A549 (cell line): ENCODE data around the gene MGMT. TPM values are rescaled to one million over a fixed set of nuclear protein-coding genes. Genes with fewer than 3 reads are reported as not detected.

Source experiments
- ATAC-seq, 2 experiments: fragments of 200-7000 bp in 1 of 2; fragments of >200 bp in 1 of 2; cut with Nextera tagmentation in 1 of 2; cut with Tn5 transposase in 1 of 2; 3 replicates each; pipeline versions ENCODE4 v1.8.0 to v1.9.1; 2018 to 2020; ENCODE audit warnings: mild to moderate bottlenecking in 1 of 2, moderate library complexity in 1 of 2
- CTCF ChIA-PET: fragments of 300-600 bp; sonication (Branson Sonifier 250); formaldehyde crosslinking; extraction: SDS; loops from one replicate; lab custom pipeline; 2021; ENCODE audit warnings: antibody characterized with exemption, inconsistent platforms; lab: Yijun Ruan, JAX
- POLR2A ChIA-PET: fragments of 350-600 bp; formaldehyde crosslinking; extraction: SDS; loops from one replicate; lab custom pipeline; 2021; ENCODE audit warnings: antibody characterized with exemption, inconsistent platforms; lab: Yijun Ruan, JAX
- DNase-seq, 2 experiments: peaks; one replicate each; pipeline versions ENCODE4 v3.0.0 to v3.0.0-alpha.2; 2011 to 2016; ENCODE audit warnings: low read depth in 1 of 2, low spot score in 1 of 2
- FAIRE-seq: peaks from 2 replicates; lab custom pipeline; 2011; peaks lifted over from hg19 to GRCh38; lab: Jason Lieb, UNC
- H3K27ac ChIP-seq, 2 experiments: fragments of >200 bp; sonication (Bioruptor Twin); formaldehyde crosslinking; 3 replicates each; pipeline ENCODE4 v1.5.1; 2016 to 2017
- H3K4me1 ChIP-seq: fragments of >200 bp; sonication (Bioruptor Twin); formaldehyde crosslinking; 3 replicates; pipeline ENCODE4 v1.6.1; 2016
- H3K4me2 ChIP-seq: fragments of >200 bp; sonication (Bioruptor Twin); formaldehyde crosslinking; 3 replicates; pipeline ENCODE4 v1.6.1; 2016
- H3K4me3 ChIP-seq: fragments of >200 bp; sonication (Bioruptor Twin); formaldehyde crosslinking; 3 replicates; pipeline ENCODE4 v1.5.1; 2016
- H3K9me3 ChIP-seq: fragments of >200 bp; sonication (Bioruptor Twin); formaldehyde crosslinking; 3 replicates; pipeline ENCODE4 v1.6.1; 2016
- CBX2 ChIP-seq: fragments of 200-600 bp; sonication (generic); IDR thresholded peaks from 2 replicates; pipeline ENCODE4 v1.6.1; 2016; ENCODE audit warnings: low read depth, mild to moderate bottlenecking, borderline replicate concordance
- CHD2 ChIP-seq: fragments of 150-350 bp; IDR thresholded peaks from 2 replicates; pipeline ENCODE4 v1.6.1; 2014; ENCODE audit warnings: low read length; ENCODE audit not compliant: partially characterized antibody
- EHMT2 ChIP-seq: fragments of 200-600 bp; sonication (generic); IDR thresholded peaks from 2 replicates; pipeline ENCODE4 v1.6.1; 2016; ENCODE audit warnings: antibody characterized with exemption, low read depth, mild to moderate bottlenecking, moderate library complexity
- ESRRA ChIP-seq: fragments of 150-350 bp; IDR thresholded peaks from 2 replicates; pipeline ENCODE4 v1.6.1; 2014; ENCODE audit warnings: mild to moderate bottlenecking, low read length, borderline replicate concordance
- FOXS1 ChIP-seq: fragments of 250-450 bp; sonication (Bioruptor Pico); IDR thresholded peaks from 2 replicates; pipeline ENCODE4 v1.5.0; 2020; ENCODE audit warnings: mild to moderate bottlenecking, moderate library complexity
- GATA3 ChIP-seq: IDR thresholded peaks from 2 replicates; pipeline ENCODE4 v1.6.1; 2012; ENCODE audit warnings: borderline replicate concordance
- HDAC2 ChIP-seq: fragments of 200-600 bp; sonication (generic); IDR thresholded peaks from 2 replicates; pipeline ENCODE4 v1.6.1; 2016
- HEYL ChIP-seq: fragments of 250-450 bp; sonication (Bioruptor Pico); IDR thresholded peaks from 2 replicates; pipeline ENCODE4 v1.8.0; 2021; ENCODE audit warnings: mild to moderate bottlenecking, moderate library complexity
- HOXB13 ChIP-seq: fragments of 250-450 bp; sonication (Bioruptor Pico); IDR thresholded peaks from 2 replicates; pipeline ENCODE4 v1.5.0; 2020; ENCODE audit warnings: low read depth, mild to moderate bottlenecking, moderate library complexity
- JUN ChIP-seq, 2 experiments: fragments of >200 bp; sonication (Bioruptor Twin); formaldehyde crosslinking; IDR thresholded peaks; 2 replicates in 1 of 2; 3 replicates in 1 of 2; pipeline ENCODE4 v1.6.1; 2016 to 2017
- KDM5A ChIP-seq: fragments of 200-600 bp; sonication (generic); IDR thresholded peaks from 2 replicates; pipeline ENCODE4 v1.6.1; 2016; ENCODE audit warnings: antibody characterized with exemption, mild to moderate bottlenecking
- MAZ ChIP-seq: fragments of 150-350 bp; IDR thresholded peaks from 2 replicates; pipeline ENCODE4 v1.6.1; 2014; ENCODE audit warnings: antibody characterized with exemption, low read depth, low read length, borderline replicate concordance
- NPAS2 ChIP-seq: fragments of 250-450 bp; sonication (Bioruptor Pico); IDR thresholded peaks from 2 replicates; pipeline ENCODE4 v1.8.0; 2022; ENCODE audit warnings: mild to moderate bottlenecking, moderate library complexity, borderline replicate concordance
- NR3C1 ChIP-seq: fragments of >200 bp; sonication (Bioruptor Twin); formaldehyde crosslinking; IDR thresholded peaks from 3 replicates; pipeline ENCODE4 v1.6.1; 2017
- PHF8 ChIP-seq: fragments of 200-600 bp; sonication (generic); IDR thresholded peaks from 2 replicates; pipeline ENCODE4 v1.6.1; 2016; ENCODE audit warnings: low read depth, mild to moderate bottlenecking, antibody characterized with exemption, moderate library complexity, borderline replicate concordance
- POLR2A ChIP-seq: IDR thresholded peaks from 2 replicates; pipeline ENCODE4 v1.6.1; 2012; ENCODE audit warnings: mild to moderate bottlenecking, low read length
- RARB ChIP-seq: fragments of 250-450 bp; sonication (Bioruptor Pico); IDR thresholded peaks from 2 replicates; pipeline ENCODE4 v1.8.0; 2021; ENCODE audit warnings: mild to moderate bottlenecking, moderate library complexity
- RCOR1 ChIP-seq: fragments of 150-350 bp; IDR thresholded peaks from 2 replicates; pipeline ENCODE4 v1.6.1; 2014; ENCODE audit warnings: antibody characterized with exemption, low read length, low read depth
- RFX5 ChIP-seq: fragments of 450-650 bp; IDR thresholded peaks from 2 replicates; pipeline ENCODE4 v1.7.1; 2014; ENCODE audit warnings: antibody characterized with exemption, mild to moderate bottlenecking, moderate library complexity
- RNF2 ChIP-seq: fragments of 200-600 bp; sonication (generic); IDR thresholded peaks from 2 replicates; pipeline ENCODE4 v1.6.1; 2016; ENCODE audit warnings: low read depth, mild to moderate bottlenecking, antibody characterized with exemption, moderate library complexity, borderline replicate concordance
- SMC3 ChIP-seq: fragments of >200 bp; sonication (Bioruptor Twin); formaldehyde crosslinking; IDR thresholded peaks from 3 replicates; pipeline ENCODE4 v1.6.1; 2018; ENCODE audit warnings: inconsistent platforms
- TP53 ChIP-seq: fragments of 250-450 bp; sonication (Bioruptor Pico); IDR thresholded peaks from 2 replicates; pipeline ENCODE4 v1.5.0; 2021; ENCODE audit warnings: mild to moderate bottlenecking, moderate library complexity
- ZNF302 ChIP-seq: fragments of 250-450 bp; sonication (Bioruptor Pico); IDR thresholded peaks from 2 replicates; pipeline ENCODE4 v1.9.0; 2021; ENCODE audit warnings: inconsistent platforms, mild to moderate bottlenecking, moderate library complexity
- WGBS: methylation state at CpG from one replicate; pipeline ENCODE4 v1.1.6; 2017; ENCODE audit errors: missing lambda C conversion rate; 5-methylcytosine and 5-hydroxymethylcytosine counted together
- polyA plus RNA-seq, 4 experiments: library from polyadenylated mRNA; depleted of rRNA in 3 of 4; stranded (reverse); fragments of >200 nt; fragmentation: RNase III in 1 of 4; extraction: RNeasy Plus Mini Kit Qiagen cat#74134 plus additional on column Dnase treatment in 1 of 4; gene quantifications; 2 replicates in 3 of 4; 3 replicates in 1 of 4; pipeline ENCODE4 v1.2.3, GENCODE V29; 2011 to 2017
- TF ChIP-seq, protein P1 (sequence below): fragments of 150-350 bp; IDR thresholded peaks from 2 replicates; pipeline ENCODE4 v1.6.1; 2014; ENCODE audit warnings: low read depth, mild to moderate bottlenecking, low read length
- TF ChIP-seq, protein P2 (sequence below): fragments of 450-650 bp; IDR thresholded peaks from 2 replicates; pipeline ENCODE4 v1.6.1; 2014; ENCODE audit warnings: antibody characterized with exemption
- TF ChIP-seq, protein P3 (sequence below): fragments of 250-450 bp; sonication (Bioruptor Pico); IDR thresholded peaks from 2 replicates; pipeline ENCODE4 v1.5.0; 2021; ENCODE audit warnings: mild to moderate bottlenecking, moderate library complexity, borderline replicate concordance
- TF ChIP-seq, protein P4 (sequence below): IDR thresholded peaks from 2 replicates; pipeline ENCODE4 v1.6.1; 2012
- TF ChIP-seq, protein P5 (sequence below): fragments of 250-450 bp; sonication (Bioruptor Pico); IDR thresholded peaks from 2 replicates; pipeline ENCODE4 v1.5.0; 2020; ENCODE audit warnings: low read depth, mild to moderate bottlenecking, moderate library complexity
- TF ChIP-seq, protein P6 (sequence below): IDR thresholded peaks from 2 replicates; pipeline ENCODE4 v1.6.1; 2012

The MGMT gene
- polyA plus RNA-seq, 2 of the 4 experiments (the other 2 are of a cell fraction) = 4.9 to 5.2 TPM

DNA sequence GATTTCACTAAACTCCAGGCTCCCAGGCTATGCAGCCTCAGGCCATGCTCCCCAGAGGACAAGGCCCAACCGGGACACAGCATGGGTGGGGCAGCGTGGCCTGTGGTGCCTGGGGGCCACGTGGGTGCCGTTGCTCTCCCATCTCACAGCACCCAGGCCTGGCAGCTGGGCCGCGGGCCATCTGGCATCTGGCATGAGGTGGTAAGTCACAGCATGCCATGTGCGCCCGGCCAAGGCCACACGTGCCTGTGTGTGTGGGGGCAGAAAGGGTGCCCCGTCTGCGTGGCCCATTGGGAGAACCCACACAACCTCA lies 292.9 kb downstream of the MGMT start:
- FAIRE-seq = no peak
- CTCF ChIA-PET = no interaction called here
- POLR2A ChIA-PET = no interaction called here

DNA sequence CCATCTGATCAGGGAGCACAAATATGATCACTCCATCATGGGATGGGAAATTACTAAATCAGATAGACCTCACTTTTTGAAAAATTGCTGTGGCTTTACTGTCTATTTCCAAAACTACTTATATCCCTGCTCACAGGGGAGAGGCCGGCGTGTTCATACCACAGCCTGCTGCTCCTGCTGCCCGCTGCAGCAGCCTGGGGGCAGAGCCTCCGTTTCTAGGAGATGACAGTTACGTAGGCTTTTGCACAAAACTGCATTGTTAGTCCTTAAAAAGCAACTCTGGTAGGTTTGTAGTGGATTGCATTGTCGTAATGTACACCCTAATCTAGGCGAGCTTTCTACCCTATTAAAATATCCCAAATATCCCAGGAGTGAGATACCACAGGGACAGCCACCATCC lies 293.4 kb downstream of the MGMT start:
- Histone ChIP-seq H3K4me3 (no peak overlapping the region), H3K4me1 (no peaks in the 10 kb centered on the region), H3K4me2 (no peak overlapping the region), H3K27ac (no peak overlapping the region), H3K9me3 (no peaks in the 10 kb centered on the region)
- FAIRE-seq (no peak), ATAC-seq (no peak), DNase-seq (no peak)
- no peak for TF ChIP-seq CBX2
- no peak for TF ChIP-seq HEYL (CRISPR knock-in tag)
- no peak for TF ChIP-seq FOXS1
- no peak for TF ChIP-seq KDM5A
- TF ChIP-seq, protein P1, sequence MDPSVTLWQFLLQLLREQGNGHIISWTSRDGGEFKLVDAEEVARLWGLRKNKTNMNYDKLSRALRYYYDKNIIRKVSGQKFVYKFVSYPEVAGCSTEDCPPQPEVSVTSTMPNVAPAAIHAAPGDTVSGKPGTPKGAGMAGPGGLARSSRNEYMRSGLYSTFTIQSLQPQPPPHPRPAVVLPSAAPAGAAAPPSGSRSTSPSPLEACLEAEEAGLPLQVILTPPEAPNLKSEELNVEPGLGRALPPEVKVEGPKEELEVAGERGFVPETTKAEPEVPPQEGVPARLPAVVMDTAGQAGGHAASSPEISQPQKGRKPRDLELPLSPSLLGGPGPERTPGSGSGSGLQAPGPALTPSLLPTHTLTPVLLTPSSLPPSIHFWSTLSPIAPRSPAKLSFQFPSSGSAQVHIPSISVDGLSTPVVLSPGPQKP = no peak
- no peak for TF ChIP-seq SMC3
- TF ChIP-seq, protein P2, sequence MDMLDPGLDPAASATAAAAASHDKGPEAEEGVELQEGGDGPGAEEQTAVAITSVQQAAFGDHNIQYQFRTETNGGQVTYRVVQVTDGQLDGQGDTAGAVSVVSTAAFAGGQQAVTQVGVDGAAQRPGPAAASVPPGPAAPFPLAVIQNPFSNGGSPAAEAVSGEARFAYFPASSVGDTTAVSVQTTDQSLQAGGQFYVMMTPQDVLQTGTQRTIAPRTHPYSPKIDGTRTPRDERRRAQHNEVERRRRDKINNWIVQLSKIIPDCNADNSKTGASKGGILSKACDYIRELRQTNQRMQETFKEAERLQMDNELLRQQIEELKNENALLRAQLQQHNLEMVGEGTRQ = no peak
- TF ChIP-seq GATA3 = no peak
- TF ChIP-seq ZNF302 (CRISPR knock-in tag) = no peak
- no peak for TF ChIP-seq RARB
- no peak for TF ChIP-seq HOXB13
- TF ChIP-seq MAZ = no peak
- no peak for TF ChIP-seq JUN (IDR thresholded peaks at IDR 0.05)
- no peak for TF ChIP-seq RCOR1
- 23% methylated on average over 7 of the region's 7 CpGs for WGBS
- POLR2A ChIA-PET = no interaction called here
- CTCF ChIA-PET = no interaction called here

More for the DNA sequence above, 292.9 kb downstream of the MGMT start:
- Histone ChIP-seq H3K4me3 (no peak overlapping the region), H3K27ac (no peak overlapping the region), H3K4me1 (no peaks in the 10 kb centered on the region), H3K4me2 (no peak overlapping the region), H3K9me3 (no peaks in the 10 kb centered on the region)
- no peak for DNase-seq
- TF ChIP-seq, protein P3, sequence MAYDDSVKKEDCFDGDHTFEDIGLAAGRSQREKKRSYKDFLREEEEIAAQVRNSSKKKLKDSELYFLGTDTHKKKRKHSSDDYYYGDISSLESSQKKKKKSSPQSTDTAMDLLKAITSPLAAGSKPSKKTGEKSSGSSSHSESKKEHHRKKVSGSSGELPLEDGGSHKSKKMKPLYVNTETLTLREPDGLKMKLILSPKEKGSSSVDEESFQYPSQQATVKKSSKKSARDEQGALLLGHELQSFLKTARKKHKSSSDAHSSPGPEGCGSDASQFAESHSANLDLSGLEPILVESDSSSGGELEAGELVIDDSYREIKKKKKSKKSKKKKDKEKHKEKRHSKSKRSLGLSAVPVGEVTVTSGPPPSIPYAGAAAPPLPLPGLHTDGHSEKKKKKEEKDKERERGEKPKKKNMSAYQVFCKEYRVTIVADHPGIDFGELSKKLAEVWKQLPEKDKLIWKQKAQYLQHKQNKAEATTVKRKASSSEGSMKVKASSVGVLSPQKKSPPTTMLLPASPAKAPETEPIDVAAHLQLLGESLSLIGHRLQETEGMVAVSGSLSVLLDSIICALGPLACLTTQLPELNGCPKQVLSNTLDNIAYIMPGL (CRISPR knock-in tag) = no peak
- TF ChIP-seq NR3C1 (no peak), RNF2 (no peak), CHD2 (no peak), TP53 (CRISPR knock-in tag) (no peak), RFX5 (no peak), MAZ (no peak), PHF8 (no peak), NPAS2 (CRISPR knock-in tag) (no peak), JUN (IDR thresholded peaks at IDR 0.05) (no peak), ESRRA (no peak), HDAC2 (no peak), POLR2A (no peak), EHMT2 (no peak)
- TF ChIP-seq, protein P4, sequence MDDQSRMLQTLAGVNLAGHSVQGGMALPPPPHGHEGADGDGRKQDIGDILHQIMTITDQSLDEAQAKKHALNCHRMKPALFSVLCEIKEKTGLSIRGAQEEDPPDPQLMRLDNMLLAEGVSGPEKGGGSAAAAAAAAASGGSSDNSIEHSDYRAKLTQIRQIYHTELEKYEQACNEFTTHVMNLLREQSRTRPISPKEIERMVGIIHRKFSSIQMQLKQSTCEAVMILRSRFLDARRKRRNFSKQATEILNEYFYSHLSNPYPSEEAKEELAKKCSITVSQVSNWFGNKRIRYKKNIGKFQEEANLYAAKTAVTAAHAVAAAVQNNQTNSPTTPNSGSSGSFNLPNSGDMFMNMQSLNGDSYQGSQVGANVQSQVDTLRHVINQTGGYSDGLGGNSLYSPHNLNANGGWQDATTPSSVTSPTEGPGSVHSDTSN = no peak
- TF ChIP-seq, protein P5, sequence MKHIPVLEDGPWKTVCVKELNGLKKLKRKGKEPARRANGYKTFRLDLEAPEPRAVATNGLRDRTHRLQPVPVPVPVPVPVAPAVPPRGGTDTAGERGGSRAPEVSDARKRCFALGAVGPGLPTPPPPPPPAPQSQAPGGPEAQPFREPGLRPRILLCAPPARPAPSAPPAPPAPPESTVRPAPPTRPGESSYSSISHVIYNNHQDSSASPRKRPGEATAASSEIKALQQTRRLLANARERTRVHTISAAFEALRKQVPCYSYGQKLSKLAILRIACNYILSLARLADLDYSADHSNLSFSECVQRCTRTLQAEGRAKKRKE (CRISPR knock-in tag) = no peak
- TF ChIP-seq, protein P6, sequence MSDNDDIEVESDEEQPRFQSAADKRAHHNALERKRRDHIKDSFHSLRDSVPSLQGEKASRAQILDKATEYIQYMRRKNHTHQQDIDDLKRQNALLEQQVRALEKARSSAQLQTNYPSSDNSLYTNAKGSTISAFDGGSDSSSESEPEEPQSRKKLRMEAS = no peak
- WGBS = 40% methylated on average over 1 of the region's 11 CpGs
- no peak for ATAC-seq
